Cerebellar cortex (tissue), 1 donor: Measurements from ENCODE around the gene CMSS1.
"Not testable (repeated sequence)": the region's sequence is repeated elsewhere in the genome, so short reads cannot be mapped to it uniquely, and the experiment has no call there.

Experiments
- DNase-seq: peaks from one replicate; pipeline ENCODE4 v3.0.0-alpha.2; 2015; ENCODE audit warnings: low spot score

The CMSS1 gene

DNA sequence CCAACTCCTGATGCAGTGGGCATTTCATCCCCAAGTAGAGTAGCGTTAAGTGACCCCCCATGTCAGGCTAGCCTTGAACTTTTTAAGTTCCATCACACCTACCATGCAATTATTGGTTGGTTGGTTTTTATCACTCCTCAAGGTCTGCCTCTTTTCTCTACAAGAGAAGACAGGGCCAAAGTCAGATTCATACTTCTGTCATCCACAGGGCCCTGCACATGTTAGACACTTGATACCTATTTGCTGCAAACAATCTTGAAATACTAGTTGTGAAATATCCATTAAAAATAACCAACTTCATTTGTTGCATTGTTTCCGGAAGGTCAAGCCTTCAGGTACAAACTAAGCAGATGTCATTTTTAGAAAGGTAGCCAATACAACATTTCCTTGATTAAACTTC, 1.2 kb downstream of the CMSS1 start:
- DNase-seq: no peak

DNA sequence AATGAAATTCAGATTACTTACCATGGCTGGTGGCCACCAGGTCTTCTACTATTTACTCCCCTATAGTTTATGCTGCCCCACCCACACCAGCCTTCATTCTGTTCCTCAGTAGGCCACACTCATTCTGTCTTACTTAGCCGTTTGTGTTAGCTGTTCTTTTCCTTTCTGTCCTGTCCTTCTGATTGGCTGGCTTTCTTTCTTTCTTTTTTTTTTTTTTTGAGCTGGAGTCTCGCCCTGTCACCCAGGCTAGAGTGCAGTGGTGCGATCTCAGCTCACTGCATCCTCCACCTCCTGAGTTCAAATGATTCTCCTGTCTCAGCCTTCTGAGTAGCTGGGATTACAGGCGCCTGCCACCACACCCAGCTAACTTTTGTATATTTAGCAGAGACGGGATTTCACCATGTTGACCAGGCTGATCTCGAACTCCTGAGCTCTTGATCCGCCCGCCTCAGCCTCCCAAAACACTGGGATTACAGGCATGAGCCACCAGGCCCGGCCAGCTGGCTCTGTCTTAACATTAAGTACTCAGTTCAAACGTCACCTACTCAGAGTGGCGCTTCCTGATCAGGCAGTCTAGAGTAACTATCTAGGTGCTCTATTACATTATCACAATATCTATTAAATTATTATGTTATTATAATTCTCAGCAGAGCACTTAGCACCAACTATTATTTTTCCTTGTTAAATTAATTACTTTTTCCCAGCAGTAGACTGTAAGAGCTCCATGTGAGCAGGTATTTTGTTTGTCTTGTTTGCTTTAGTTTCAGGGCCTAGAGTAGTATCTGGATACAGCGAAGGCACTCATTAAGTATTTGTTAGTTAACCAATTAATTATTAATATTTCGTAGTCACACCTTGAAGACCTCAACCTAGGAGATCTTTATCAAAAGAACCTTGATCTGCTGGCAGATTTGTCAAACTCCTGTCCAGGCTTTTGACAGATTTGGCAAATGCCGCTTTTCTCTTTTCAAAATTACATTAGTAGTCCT, 6.4 kb downstream of the CMSS1 start:
- DNase-seq: no peak

DNA sequence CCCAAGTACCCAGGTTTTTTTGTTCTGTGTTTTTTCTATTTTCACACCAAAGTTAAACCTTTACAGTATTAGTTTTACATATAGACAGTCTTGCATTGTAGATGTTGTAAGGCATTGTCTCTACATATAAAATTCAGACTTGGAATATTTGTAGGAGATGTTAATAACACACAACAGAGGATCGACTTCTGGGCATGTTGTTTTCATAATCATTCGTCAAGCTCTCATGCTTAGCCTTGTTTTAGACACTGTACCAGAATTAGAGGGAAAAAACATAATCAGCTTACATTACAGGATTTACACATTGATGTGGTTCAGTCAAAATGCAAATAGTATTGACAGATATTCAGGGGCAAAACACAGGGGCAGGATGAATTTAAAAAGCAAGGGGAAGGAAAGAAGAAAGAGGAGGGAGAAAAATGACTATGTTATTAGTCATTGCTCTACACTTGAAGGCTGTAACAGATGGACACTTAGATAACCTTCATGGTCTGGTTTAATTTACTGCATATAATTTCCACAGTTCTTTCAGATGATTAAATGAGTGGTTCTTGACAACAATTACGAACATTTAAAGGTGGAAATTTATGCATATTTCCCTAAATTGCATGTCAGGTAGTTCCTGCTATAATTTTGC, 7.5 kb downstream of the CMSS1 start:
- no peak for DNase-seq

GRCh38 chr3:99829844-99830243, 12.2 kb downstream of the CMSS1 start:
- no peak for DNase-seq

GRCh38 chr3:99833617-99834205, 16.0 kb downstream of the CMSS1 start:
- DNase-seq: no peak

- no peak for DNase-seq
These were observed 16.7 kb downstream of the CMSS1 start for GRCh38 chr3:99834211-99834957.

- no peak for DNase-seq
These were observed 19.0 kb downstream of the CMSS1 start for GRCh38 chr3:99836681-99837080.

DNA sequence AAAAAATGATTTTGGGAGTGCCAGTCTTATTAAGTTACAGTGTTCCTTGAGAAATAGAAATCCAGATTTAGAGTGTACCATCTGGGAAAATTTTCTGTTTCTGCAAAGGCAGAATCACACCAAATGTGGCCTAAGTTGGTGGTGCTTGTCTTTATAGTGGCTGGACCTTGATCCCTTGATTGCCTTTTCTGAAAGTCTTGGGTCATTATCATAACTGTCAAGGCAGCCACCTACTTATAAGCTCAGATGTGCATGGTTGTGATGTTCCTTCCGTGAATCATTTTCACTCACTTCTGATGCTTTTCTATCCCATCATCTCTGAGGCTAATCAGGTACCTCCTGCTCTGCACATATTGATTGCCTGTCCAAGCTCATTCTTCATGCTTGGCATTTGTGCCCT, 20.1 kb downstream of the CMSS1 start:
- DNase-seq: no peak

DNA sequence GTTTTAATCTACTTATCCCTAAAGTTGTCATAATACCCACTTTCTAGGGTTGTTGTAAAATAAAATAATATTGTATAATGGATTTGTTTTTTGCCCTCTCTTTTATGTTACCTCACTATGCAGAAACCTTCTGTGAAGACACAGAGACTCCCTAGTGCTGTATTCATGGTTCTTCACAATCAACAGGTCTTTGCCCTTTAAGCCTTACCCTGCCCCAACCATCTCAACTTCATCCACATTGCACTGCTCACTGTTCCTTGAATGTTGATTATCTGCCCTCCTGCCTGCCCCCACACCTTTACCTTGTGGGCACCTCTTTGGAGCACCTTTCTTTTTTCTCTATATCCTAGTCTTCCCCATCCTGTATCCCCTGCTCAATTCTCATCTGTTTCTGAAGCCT, 21.1 kb downstream of the CMSS1 start:
- DNase-seq: no peak

GRCh38 chr3:99839613-99840012, 22.0 kb downstream of the CMSS1 start:
- no peak for DNase-seq

DNA sequence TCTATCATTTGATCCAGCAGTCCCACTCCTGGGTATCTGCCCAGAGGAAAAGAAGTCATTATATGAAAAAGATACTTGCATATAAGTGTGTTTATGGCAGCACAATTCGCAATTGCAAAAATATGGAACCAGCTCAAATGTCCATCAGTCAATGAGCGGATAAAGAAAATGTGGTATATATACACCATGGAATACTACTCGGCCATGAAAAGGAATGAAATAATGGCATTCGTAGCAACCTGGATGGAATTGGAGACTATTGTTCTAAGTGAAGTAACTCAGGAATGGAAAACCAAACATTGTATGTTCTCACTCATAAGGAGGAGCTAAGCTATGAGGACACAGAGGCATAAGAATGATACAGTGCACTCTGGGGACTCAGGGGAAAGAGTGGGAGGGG, 24.3 kb downstream of the CMSS1 start:
- not testable (repeated sequence) for DNase-seq

DNA sequence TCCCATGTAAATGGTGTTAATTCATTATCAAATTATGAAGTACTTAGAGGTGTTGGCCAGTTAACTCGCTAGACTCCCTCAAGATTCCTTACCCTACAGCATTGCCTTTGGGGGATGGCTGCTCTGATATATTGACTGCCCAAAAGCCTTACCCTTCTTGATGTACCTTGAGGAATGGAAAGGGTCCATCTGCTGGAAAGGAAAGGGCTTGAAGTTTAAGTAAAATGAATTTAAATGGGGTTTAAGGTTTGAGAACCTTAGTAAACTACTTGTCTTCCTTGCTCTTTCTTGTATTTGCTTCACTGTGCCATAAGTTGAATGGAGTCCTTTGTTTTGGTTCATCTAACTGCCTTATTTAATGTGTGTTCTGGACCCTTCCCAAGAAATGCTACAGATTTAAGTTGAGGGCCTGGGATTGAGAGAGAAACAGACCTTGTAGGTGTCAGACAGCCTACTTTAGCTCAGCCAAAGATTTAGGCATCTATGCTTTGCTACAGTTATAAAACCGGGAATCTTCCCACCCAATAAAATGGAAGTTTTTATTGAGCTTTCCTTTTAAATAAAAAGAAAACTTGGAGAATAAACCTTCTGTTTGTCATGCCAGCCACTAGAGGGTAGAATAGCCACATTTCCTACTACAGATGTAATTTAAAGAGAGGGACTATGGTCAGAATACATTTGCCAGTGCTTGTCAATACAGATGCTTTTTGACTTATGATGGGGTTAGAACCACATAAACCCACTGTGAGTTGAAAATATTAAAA, 25.3 kb downstream of the CMSS1 start:
- DNase-seq: peak; percentile 58

GRCh38 chr3:99843590-99844258, 26.1 kb downstream of the CMSS1 start:
- peak; percentile 15 for DNase-seq

DNA sequence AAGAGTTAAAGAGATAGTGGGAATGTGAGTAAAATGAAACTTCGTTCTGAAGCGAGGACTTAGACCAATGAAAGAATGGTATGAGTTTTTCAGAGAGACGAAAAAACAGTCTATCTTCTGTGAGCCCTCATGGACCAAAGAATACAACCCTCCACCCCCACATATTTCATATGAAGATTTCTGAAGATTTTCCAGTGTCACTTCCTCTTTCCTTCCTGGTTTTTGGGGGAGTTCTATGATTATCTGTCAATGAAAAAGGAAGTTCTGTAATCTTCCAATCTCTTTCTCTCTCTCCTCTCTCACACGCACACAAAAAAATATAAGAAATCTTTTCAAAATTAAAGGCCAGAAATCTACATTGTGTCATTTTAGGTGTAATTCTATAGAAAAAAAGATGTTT, 27.7 kb downstream of the CMSS1 start:
- DNase-seq: no peak

GRCh38 chr3:99845999-99846398, 28.3 kb downstream of the CMSS1 start:
- DNase-seq: no peak

GRCh38 chr3:99846477-99847160, 29.0 kb downstream of the CMSS1 start:
- DNase-seq: no peak

DNA sequence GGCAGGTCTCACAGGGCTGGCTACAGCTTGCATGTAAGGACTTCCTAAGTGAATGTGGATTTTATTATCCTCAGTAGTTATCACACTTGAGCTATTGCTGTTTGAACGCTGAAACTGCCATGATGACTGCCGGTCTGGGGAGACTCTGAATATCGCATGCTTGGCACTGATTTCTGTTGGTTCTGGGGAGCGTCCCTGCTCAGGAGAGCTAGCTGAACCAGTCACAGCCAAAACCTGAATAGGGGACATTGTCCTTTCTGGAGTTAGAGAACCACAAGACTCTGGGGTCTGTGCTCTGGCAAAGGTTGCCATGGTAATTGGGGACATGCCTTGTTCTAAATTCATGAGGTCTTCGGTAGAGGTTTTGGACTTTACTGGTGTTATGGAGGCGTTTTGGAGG, 30.8 kb downstream of the CMSS1 start:
- no peak for DNase-seq

DNA sequence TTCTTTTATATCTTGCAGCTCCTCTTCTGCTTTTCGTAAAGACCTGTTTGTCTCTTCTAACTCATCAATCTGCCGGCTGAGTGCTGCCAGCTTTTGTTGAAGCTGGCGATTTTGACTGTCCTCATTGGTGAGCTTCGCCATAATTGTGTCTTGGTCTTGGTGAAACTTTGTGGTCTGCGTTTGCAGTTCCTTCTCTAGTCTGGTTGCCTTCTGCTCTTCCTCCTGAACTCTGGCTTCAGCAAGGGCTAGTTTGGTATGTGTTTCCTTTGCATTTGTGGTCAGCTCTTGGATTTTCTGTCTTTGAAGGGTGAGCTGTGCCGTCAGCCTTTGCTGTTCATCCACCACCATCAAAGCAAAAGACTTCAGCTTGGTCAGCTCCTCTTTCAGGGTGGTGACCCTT, 32.9 kb downstream of the CMSS1 start:
- no peak for DNase-seq

DNA sequence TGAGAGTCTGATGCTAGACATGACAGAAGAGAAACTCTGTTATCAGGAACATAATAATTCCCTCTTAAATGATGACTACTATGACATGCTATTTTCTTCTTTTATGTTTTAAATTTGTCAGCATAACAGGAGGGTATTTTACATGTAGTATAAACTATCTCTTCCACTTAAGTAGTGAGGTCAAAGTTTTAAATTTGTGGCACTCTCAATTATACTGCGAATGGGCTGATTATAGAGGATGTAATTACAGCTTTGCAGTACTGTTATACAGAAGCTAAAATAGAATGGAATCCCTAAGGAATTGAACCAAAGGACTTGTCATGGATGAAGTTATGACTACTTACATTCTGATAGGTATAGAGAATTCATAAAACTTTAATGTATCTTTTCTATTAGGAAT, 34.3 kb downstream of the CMSS1 start:
- no peak for DNase-seq

GRCh38 chr3:99852851-99853250, 35.2 kb downstream of the CMSS1 start:
- DNase-seq: no peak
